Lower lobe of right lung (tissue), 2 donors: ENCODE data around the gene HECTD2. TPM values are rescaled to one million over a fixed set of nuclear protein-coding genes. Genes with fewer than 3 reads are reported as not detected.

Source experiments
- ATAC-seq, 2 donors: fragments of 200-7000 bp; cut with Tn5 transposase; one replicate each; pipeline ENCODE4 v1.9.1; 2020 to 2022; ENCODE audit warnings: mild to moderate bottlenecking in 2 of 2, moderate library complexity in 2 of 2
- DNase-seq: peaks from one replicate; pipeline ENCODE4 v3.0.0-alpha.2; 2020
- H3K27ac ChIP-seq: fragments of 200-600 bp; one replicate; pipeline ENCODE4 v1.8.0; 2022
- H3K27me3 ChIP-seq: fragments of 200-600 bp; one replicate; pipeline ENCODE4 v1.8.0; 2022; ENCODE audit warnings: low read depth
- H3K36me3 ChIP-seq: fragments of 200-600 bp; one replicate; pipeline ENCODE4 v1.8.0; 2022; ENCODE audit warnings: mild to moderate bottlenecking
- H3K4me1 ChIP-seq: fragments of 200-600 bp; one replicate; pipeline ENCODE4 v1.8.0; 2022
- H3K4me3 ChIP-seq: fragments of 200-600 bp; one replicate; pipeline ENCODE4 v1.8.0; 2022; ENCODE audit warnings: mild to moderate bottlenecking
- H3K9me3 ChIP-seq: fragments of 200-600 bp; one replicate; pipeline ENCODE4 v1.8.0; 2022
- CTCF ChIP-seq: fragments of 200-600 bp; IDR thresholded peaks from one replicate; pipeline ENCODE4 v1.8.0; 2022; ENCODE audit warnings: antibody characterized with exemption, mild to moderate bottlenecking
- intact Hi-C: fragments of 100-400 bp; cut with DNase I; formaldehyde crosslinking; loops from one replicate; pipeline ENCODE4 v1.11.0; 2022
- total RNA-seq: library from RNA; stranded (reverse); fragmentation: NEBNext Ultra II Directional; extraction: Animal tissue kit (Norgen Biotek cat#: 25700); gene quantifications from one replicate; pipeline ENCODE4 v1.2.1, GENCODE V29; 2021
- donor health status: DM: no; HTN: yes; CAD: no; lungs with severe emphysema.

HECTD2 gene
- total RNA-seq, 1 donor from 2014 or later = 8.4 TPM

GRCh38 chr10:91541481-91541880, 131.3 kb downstream of the HECTD2 start:
- H3K27ac ChIP-seq = no peak overlapping the region
- no peak for TF ChIP-seq CTCF
- DNase-seq = no peak
- no peaks in the 10 kb centered on the region for H3K27me3 ChIP-seq
- no peak overlapping the region for H3K4me3 ChIP-seq
- intact Hi-C loops = no loop called here
- H3K4me1 ChIP-seq = no peaks in the 10 kb centered on the region
- ATAC-seq = no peak
- H3K36me3 ChIP-seq = no peaks in the 10 kb centered on the region
- no peaks in the 10 kb centered on the region for H3K9me3 ChIP-seq

- H3K4me1 ChIP-seq = no peaks in the 10 kb centered on the region
These were observed 135.2 kb downstream of the HECTD2 start for GRCh38 chr10:91545384-91545783.

GRCh38 chr10:91545838-91546237, 135.7 kb downstream of the HECTD2 start:
- Histone ChIP-seq H3K4me3 (no peak overlapping the region), H3K27me3 (no peaks in the 10 kb centered on the region), H3K9me3 (no peaks in the 10 kb centered on the region), H3K4me1 (no peaks in the 10 kb centered on the region), H3K36me3 (no peaks in the 10 kb centered on the region), H3K27ac (no peak overlapping the region)
- no peak for DNase-seq
- intact Hi-C loops = no loop called here
- no peak for ATAC-seq
- TF ChIP-seq CTCF = no peak

More at GRCh38 chr10:91545384-91545783, 135.2 kb downstream of the HECTD2 start:
- Histone ChIP-seq H3K9me3 (no peaks in the 10 kb centered on the region), H3K36me3 (no peaks in the 10 kb centered on the region), H3K27me3 (no peaks in the 10 kb centered on the region), H3K4me3 (no peak overlapping the region), H3K27ac (no peak overlapping the region)
- no peak for DNase-seq
- intact Hi-C loops = no loop called here
- no peak for TF ChIP-seq CTCF
- no peak for ATAC-seq

GRCh38 chr10:91549262-91549661, 139.1 kb downstream of the HECTD2 start:
- no peak overlapping the region for H3K27ac ChIP-seq
- no peak for TF ChIP-seq CTCF
- no peaks in the 10 kb centered on the region for H3K4me1 ChIP-seq
- DNase-seq (no peak), ATAC-seq (no peak)
- H3K36me3 ChIP-seq = no peaks in the 10 kb centered on the region
- H3K9me3 ChIP-seq = no peaks in the 10 kb centered on the region
- H3K4me3 ChIP-seq = no peak overlapping the region
- H3K27me3 ChIP-seq = no peaks in the 10 kb centered on the region
- intact Hi-C loops = no loop called here

- ATAC-seq = no peak
- Histone ChIP-seq H3K4me1 (no peaks in the 10 kb centered on the region), H3K36me3 (no peaks in the 10 kb centered on the region), H3K27me3 (no peaks in the 10 kb centered on the region), H3K27ac (no peak overlapping the region), H3K4me3 (no peak overlapping the region), H3K9me3 (no peaks in the 10 kb centered on the region)
- DNase-seq = no peak
- no peak for TF ChIP-seq CTCF
- intact Hi-C loops = no loop called here
These were observed 139.9 kb downstream of the HECTD2 start for GRCh38 chr10:91550021-91550420.

GRCh38 chr10:91551856-91552255, 141.7 kb downstream of the HECTD2 start:
- H3K9me3 ChIP-seq = no peaks in the 10 kb centered on the region
- ATAC-seq = peak in 1 of 2 donors; percentile 53
- peak overlapping the region; percentile 30 for H3K4me3 ChIP-seq
- intact Hi-C loops = no loop called here
- no peak overlapping the region for H3K27ac ChIP-seq
- peak; percentile 48 for TF ChIP-seq CTCF
- H3K36me3 ChIP-seq = no peaks in the 10 kb centered on the region
- H3K27me3 ChIP-seq = no peaks in the 10 kb centered on the region
- no peaks in the 10 kb centered on the region for H3K4me1 ChIP-seq
- no peak for DNase-seq
